ENCODE data around the gene DNAI4. TPM values are rescaled to one million over a fixed set of nuclear protein-coding genes. Genes with fewer than 3 reads are reported as not detected.
"Not testable (repeated sequence)": the region's sequence is repeated elsewhere in the genome, so short reads cannot be mapped to it uniquely, and the experiment has no call there.

The DNAI4 gene
- total RNA-seq, 3 donors from 2014 or later: 14.8 to 38.0 (median 25.1) TPM

DNA sequence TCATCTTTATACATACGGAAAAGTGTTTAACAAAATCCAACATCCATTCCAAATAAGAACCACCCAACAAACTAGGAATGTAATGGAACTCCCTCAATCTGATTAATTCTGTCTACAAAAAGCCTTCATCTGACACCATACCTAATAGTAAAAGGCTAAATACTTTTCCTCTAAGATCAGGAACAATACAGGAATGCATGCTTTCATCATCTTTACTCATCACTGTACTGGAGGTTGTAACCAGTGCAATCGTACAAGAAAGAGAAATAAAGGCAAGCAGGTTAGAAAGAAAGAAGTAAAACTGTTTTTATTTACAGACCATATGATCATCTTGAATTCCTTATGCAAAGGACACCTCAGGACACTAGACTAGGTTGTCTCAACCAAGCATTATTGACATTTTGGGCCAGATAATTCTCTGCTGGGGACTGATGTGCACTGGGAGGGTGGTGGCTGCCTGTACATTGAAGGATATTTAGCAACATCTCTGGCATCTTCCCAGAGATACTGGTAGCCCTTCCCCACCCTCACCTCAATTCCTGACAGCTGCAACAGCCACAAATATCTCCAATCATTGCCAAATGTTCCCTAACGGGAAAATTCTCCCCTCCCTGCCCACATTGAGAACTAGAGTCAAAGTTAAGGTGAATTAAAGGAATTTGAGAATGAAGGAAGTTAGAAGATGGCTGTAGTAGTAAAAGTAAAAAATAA lies 93.0 kb downstream of the DNAI4 start:
- TF ChIP-seq, protein P1, sequence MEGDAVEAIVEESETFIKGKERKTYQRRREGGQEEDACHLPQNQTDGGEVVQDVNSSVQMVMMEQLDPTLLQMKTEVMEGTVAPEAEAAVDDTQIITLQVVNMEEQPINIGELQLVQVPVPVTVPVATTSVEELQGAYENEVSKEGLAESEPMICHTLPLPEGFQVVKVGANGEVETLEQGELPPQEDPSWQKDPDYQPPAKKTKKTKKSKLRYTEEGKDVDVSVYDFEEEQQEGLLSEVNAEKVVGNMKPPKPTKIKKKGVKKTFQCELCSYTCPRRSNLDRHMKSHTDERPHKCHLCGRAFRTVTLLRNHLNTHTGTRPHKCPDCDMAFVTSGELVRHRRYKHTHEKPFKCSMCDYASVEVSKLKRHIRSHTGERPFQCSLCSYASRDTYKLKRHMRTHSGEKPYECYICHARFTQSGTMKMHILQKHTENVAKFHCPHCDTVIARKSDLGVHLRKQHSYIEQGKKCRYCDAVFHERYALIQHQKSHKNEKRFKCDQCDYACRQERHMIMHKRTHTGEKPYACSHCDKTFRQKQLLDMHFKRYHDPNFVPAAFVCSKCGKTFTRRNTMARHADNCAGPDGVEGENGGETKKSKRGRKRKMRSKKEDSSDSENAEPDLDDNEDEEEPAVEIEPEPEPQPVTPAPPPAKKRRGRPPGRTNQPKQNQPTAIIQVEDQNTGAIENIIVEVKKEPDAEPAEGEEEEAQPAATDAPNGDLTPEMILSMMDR (IDR thresholded peaks at IDR 0.05): no peak
- intact Hi-C loops (cut with DNase I, micrococcal nuclease): no loop called here
- Histone ChIP-seq H3K4me3 (no peak overlapping the region), H3K9me3 (no peaks in the 10 kb centered on the region), H3K36me3 (ENCODE audit: low read depth) (no peaks in the 10 kb centered on the region), H3K4me1 (ENCODE audit: low read depth) (no peaks in the 10 kb centered on the region)
- ATAC-seq (no peak), DNase-seq (no peak)

DNA sequence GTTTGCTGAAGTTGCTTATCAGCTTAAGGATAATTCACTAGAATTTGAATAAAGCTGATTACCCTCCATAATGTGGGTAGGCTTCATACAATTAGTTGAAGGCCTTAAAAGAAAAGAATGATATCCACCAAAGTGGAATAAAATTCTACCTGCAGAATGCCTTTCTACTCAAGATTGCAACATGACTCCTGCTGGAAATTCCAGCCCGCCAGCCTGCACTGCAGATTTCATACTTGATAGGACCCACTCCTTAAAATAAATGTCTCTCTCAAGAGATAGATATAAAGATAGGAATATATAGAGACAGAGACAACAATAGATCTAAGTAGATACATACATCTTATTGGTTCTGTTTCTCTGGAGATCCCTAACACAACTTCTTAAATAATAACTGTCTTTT lies 99.9 kb downstream of the DNAI4 start:
- Histone ChIP-seq H3K4me3 (no peak overlapping the region), H3K36me3 (ENCODE audit: low read depth) (no peaks in the 10 kb centered on the region), H3K4me1 (ENCODE audit: low read depth) (no peaks in the 10 kb centered on the region), H3K9me3 (no peaks in the 10 kb centered on the region)
- intact Hi-C loops (cut with DNase I, micrococcal nuclease): no loop called here
- DNase-seq (no peak), ATAC-seq (no peak)
- TF ChIP-seq, protein P1 (IDR thresholded peaks at IDR 0.05): no peak

DNA sequence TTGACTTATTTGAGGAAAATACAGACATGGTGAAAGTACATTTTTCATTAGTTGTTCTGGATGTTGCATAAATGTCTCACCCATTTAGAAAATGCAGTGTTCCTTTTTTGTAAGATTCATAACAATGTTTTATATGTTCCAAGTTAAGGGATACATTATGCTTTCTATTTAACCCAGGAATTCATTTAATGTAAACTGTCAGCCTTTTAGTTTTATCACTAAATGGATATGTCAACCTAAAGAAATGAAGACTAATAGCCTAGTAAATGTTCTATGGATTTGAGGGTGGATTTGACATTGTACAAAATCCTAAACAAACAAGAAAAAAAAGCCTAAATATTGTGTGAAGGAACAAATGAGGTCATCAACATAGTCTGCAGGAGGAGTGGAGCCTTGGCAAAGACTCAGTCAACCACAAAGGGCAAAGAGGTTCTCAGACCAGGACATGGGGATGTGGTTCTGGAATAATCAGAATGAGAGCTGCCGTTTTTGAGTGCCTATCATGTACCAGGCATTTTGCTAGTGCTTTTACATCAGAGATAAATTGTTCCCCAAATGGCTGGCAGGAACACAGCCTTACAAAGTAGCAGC lies 114.8 kb downstream of the DNAI4 start:
- intact Hi-C loops (cut with DNase I, micrococcal nuclease): no loop called here
- H3K4me1 ChIP-seq (ENCODE audit: low read depth): no peaks in the 10 kb centered on the region
- no peaks in the 10 kb centered on the region for H3K36me3 ChIP-seq (ENCODE audit: low read depth)
- no peaks in the 10 kb centered on the region for H3K9me3 ChIP-seq
- TF ChIP-seq, protein P1 (IDR thresholded peaks at IDR 0.05): no peak
- DNase-seq: no peak
- no peak for ATAC-seq
- no peak overlapping the region for H3K4me3 ChIP-seq

DNA sequence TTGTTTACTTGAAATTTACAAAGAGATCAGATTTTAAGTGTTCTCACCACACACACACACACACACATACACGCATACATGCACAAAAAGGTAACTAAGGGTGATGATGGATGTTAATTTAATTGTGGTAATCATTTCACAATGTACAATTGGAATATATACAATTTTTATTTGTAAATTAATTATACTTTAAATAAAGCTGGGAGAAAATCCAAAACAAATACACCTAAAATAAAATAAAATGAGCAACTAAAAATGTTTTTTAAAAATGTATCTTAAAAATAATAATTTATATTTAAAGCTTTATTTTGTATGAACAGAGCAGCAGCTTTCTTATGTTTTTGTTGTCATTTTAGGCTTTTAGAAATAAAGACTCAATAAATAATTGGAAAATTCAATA lies 115.4 kb downstream of the DNAI4 start:
- intact Hi-C loops (cut with DNase I, micrococcal nuclease): no loop called here
- Histone ChIP-seq H3K4me1 (ENCODE audit: low read depth) (no peaks in the 10 kb centered on the region), H3K9me3 (no peaks in the 10 kb centered on the region), H3K36me3 (ENCODE audit: low read depth) (no peaks in the 10 kb centered on the region), H3K4me3 (no peak overlapping the region)
- no peak for ATAC-seq
- no peak for DNase-seq
- TF ChIP-seq, protein P1 (IDR thresholded peaks at IDR 0.05): no peak

DNA sequence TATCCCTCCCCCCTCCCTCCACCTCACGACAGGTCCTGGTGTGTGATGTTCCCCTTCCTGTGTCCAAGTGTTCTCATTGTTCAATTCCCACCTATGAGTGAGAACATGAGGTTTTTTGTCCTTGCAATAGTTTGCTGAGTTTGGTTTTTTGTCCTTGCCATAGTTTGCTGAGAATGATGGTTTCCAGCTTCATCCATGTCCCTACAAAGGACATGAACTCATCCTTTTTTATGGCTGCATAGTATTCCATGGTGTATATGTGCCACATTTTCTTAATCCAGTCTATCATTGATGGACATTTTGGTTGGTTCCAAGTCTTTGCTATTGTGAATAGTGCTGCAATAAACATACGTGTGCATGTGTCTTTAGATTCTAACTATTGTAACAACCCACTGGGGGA lies 128.8 kb downstream of the DNAI4 start:
- H3K4me1 ChIP-seq (ENCODE audit: low read depth); H3K36me3 ChIP-seq (ENCODE audit: low read depth); DNase-seq; H3K4me3 ChIP-seq; intact Hi-C loops (cut with DNase I, micrococcal nuclease); H3K9me3 ChIP-seq; ATAC-seq: not testable (repeated sequence)
